HG03045 (cell line): ENCODE results near the gene CMC1.

Experiments
- ATAC-seq: cut with Tn5 transposase; IDR thresholded peaks from one replicate; pipeline ENCODE4 v1.9.1; 2021; ENCODE audit warnings: mild to moderate bottlenecking, moderate library complexity; ENCODE audit not compliant: unreplicated experiment

Gene CMC1

GRCh38 chr3:28349469-28350000, 108.1 kb downstream of the CMC1 start:
- ATAC-seq, result peak; percentile 0
